GM18858 (cell line): ENCODE measurements around the gene DNAH6.
"Not testable (repeated sequence)": the region's sequence is repeated elsewhere in the genome, so short reads cannot be mapped to it uniquely, and the experiment has no call there.

Source experiments
- ATAC-seq: cut with Tn5 transposase; IDR thresholded peaks from one replicate; pipeline ENCODE4 v1.9.1; 2021; ENCODE audit not compliant: unreplicated experiment

DNAH6 gene

GRCh38 chr2:84498150-84498799 lies 18.0 kb upstream of the DNAH6 start:
- ATAC-seq = no peak

- not testable (repeated sequence) for ATAC-seq
Measured at GRCh38 chr2:84511024-84511423, 5.3 kb upstream of the DNAH6 start.

GRCh38 chr2:84515788-84516187 lies 510 bp upstream of the DNAH6 start:
- ATAC-seq = no peak

GRCh38 chr2:84519332-84519957 lies 3.1 kb downstream of the DNAH6 start:
- ATAC-seq = no peak

- no peak for ATAC-seq
Measured at GRCh38 chr2:84526562-84526961, 10.3 kb downstream of the DNAH6 start.

GRCh38 chr2:84527137-84528129 lies 11.1 kb downstream of the DNAH6 start:
- ATAC-seq = no peak

GRCh38 chr2:84532291-84532690 lies 16.0 kb downstream of the DNAH6 start:
- ATAC-seq = no peak

- ATAC-seq = no peak
Measured at GRCh38 chr2:84534225-84534624, 17.9 kb downstream of the DNAH6 start.

GRCh38 chr2:84537251-84537650 lies 21.0 kb downstream of the DNAH6 start:
- ATAC-seq = no peak

GRCh38 chr2:84539729-84540128 lies 23.4 kb downstream of the DNAH6 start:
- no peak for ATAC-seq

GRCh38 chr2:84545005-84545404 lies 28.7 kb downstream of the DNAH6 start:
- ATAC-seq = no peak

GRCh38 chr2:84546551-84546950 lies 30.3 kb downstream of the DNAH6 start:
- no peak for ATAC-seq

- ATAC-seq = no peak
Measured at GRCh38 chr2:84548303-84548702, 32.0 kb downstream of the DNAH6 start.

GRCh38 chr2:84550916-84551315 lies 34.6 kb downstream of the DNAH6 start:
- no peak for ATAC-seq

GRCh38 chr2:84551526-84551925 lies 35.2 kb downstream of the DNAH6 start:
- ATAC-seq = not testable (repeated sequence)

- ATAC-seq = peak; percentile 84
Measured at GRCh38 chr2:84556190-84556589, 39.9 kb downstream of the DNAH6 start.

GRCh38 chr2:84559838-84560237 lies 43.5 kb downstream of the DNAH6 start:
- ATAC-seq = no peak

- ATAC-seq = no peak
Measured at GRCh38 chr2:84579661-84580060, 63.4 kb downstream of the DNAH6 start.

- ATAC-seq = no peak
Measured at GRCh38 chr2:84603911-84604310, 87.6 kb downstream of the DNAH6 start.

GRCh38 chr2:84613082-84613481 lies 96.8 kb downstream of the DNAH6 start:
- ATAC-seq = no peak

GRCh38 chr2:84619794-84620371 lies 103.6 kb downstream of the DNAH6 start:
- no peak for ATAC-seq
